ENCODE data around the gene HEG1. TPM values are rescaled to one million over a fixed set of nuclear protein-coding genes. Genes with fewer than 3 reads are reported as not detected.
A peak's percentile ranks its signal among the peaks of the same experiment; 100 is the strongest.

The HEG1 gene
- total and polyA plus RNA-seq, 8 donors, result 2.3 to 56.9 (median 21.5) TPM

DNA sequence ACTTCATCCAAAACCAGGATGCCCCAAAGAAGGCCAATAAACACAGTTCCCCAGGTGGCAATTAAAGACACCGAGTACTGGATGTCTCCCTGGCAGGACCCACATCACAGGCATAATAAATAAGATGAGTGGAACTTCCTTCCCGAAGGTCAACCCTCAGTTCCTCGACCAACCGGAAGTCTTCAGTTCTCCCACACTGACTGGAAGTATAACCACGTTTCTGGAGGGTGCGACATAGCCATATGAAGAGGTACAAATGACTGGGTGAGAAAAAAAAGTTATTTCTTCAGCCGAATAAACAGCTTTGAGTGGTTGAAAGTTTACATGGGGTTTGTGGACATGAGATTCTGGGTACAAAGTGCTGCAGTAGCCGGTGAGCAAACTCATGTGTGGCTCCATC, 86.6 kb downstream of the HEG1 start:
- peak overlapping the region in 1 of 5 donors; percentile 23 for H3K27ac ChIP-seq
- no peaks in the 10 kb centered on the region for H3K9me3 ChIP-seq
- H3K36me3 ChIP-seq, result peaks cover 0 to 47% (median 41%) of the 10 kb centered on the region in 4 donors
- no peak for TF ChIP-seq POLR2AphosphoS5 (IDR thresholded peaks at IDR 0.05)
- TF ChIP-seq POLR2A (IDR thresholded peaks at IDR 0.05), result no peak
- no peak for TF ChIP-seq CTCF (IDR thresholded peaks at IDR 0.05)
- no peak for TF ChIP-seq EP300 (IDR thresholded peaks at IDR 0.05)
- no peak for DNase-seq
- WGBS, 5 donors, result 75 to 85% (median 79%) methylated on average over 8 of the region's 8 CpGs
- no peaks in the 10 kb centered on the region for H3K27me3 ChIP-seq
- H3K4me1 ChIP-seq, result peaks cover 6 to 37% (median 21%) of the 10 kb centered on the region in 4 donors
- no peak overlapping the region for H3K4me3 ChIP-seq
- intact Hi-C loops (cut with DNase I; ENCODE audit: low total_unique reads), result no loop called here

DNA sequence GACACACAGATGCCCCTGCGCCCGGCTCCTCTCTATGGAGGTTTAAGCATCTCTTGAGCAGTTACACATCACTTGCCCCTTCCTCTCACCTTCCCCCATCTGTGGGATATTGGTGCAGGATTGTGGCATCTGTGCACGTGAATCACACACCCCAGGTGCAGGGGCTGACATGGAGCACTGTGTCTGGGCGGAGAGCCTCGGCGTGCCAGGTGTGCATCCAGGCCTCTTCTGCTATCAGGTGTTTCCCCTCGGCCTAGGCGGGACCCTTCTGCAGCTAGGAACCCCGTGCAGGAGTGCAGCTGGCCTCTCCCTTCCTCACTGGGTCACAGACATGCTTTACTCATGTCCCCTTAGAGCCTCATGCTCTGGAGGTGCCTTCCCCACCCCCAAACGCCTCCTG, 87.8 kb downstream of the HEG1 start:
- whole genome bisulfite sequencing, 5 donors, result 86 to 88% (median 88%) methylated on average over 10 of the region's 10 CpGs
- H3K27ac ChIP-seq, result peak overlapping the region in 3 of 5 donors; percentile 9 to 23 (median 9)
- no peaks in the 10 kb centered on the region for H3K27me3 ChIP-seq
- H3K36me3 ChIP-seq, result peaks cover 0 to 42% (median 33%) of the 10 kb centered on the region in 4 donors
- no peaks in the 10 kb centered on the region for H3K9me3 ChIP-seq
- DNase-seq, result no peak
- intact Hi-C loops (cut with DNase I; ENCODE audit: low total_unique reads), result no loop called here
- no peak for TF ChIP-seq POLR2AphosphoS5 (IDR thresholded peaks at IDR 0.05)
- TF ChIP-seq EP300 (IDR thresholded peaks at IDR 0.05), result no peak
- TF ChIP-seq POLR2A (IDR thresholded peaks at IDR 0.05), result no peak
- no peak for TF ChIP-seq CTCF (IDR thresholded peaks at IDR 0.05)
- no peak overlapping the region for H3K4me3 ChIP-seq
- H3K4me1 ChIP-seq, result peaks cover 6 to 33% (median 22%) of the 10 kb centered on the region in 4 donors

GRCh38 chr3:124966521-124967445, 89.0 kb downstream of the HEG1 start:
- 69 to 85% (median 81%) methylated on average over 4 to 7 of the region's 7 CpGs for WGBS, 5 donors
- no peak for DNase-seq
- intact Hi-C loops (cut with DNase I; ENCODE audit: low total_unique reads), result no loop called here
- H3K4me3 ChIP-seq, result no peak overlapping the region
- H3K27me3 ChIP-seq, result no peaks in the 10 kb centered on the region
- TF ChIP-seq POLR2A (IDR thresholded peaks at IDR 0.05) (no peak), POLR2AphosphoS5 (IDR thresholded peaks at IDR 0.05) (no peak), CTCF (IDR thresholded peaks at IDR 0.05) (no peak), EP300 (IDR thresholded peaks at IDR 0.05) (no peak)
- no peaks in the 10 kb centered on the region for H3K9me3 ChIP-seq
- peaks cover 0 to 31% (median 29%) of the 10 kb centered on the region in 4 donors for H3K36me3 ChIP-seq
- H3K27ac ChIP-seq, result peak overlapping the region in 2 of 5 donors; percentile 9 to 10
- H3K4me1 ChIP-seq, result peaks cover under 1 to 27% (median 12%) of the 10 kb centered on the region in 4 donors

DNA sequence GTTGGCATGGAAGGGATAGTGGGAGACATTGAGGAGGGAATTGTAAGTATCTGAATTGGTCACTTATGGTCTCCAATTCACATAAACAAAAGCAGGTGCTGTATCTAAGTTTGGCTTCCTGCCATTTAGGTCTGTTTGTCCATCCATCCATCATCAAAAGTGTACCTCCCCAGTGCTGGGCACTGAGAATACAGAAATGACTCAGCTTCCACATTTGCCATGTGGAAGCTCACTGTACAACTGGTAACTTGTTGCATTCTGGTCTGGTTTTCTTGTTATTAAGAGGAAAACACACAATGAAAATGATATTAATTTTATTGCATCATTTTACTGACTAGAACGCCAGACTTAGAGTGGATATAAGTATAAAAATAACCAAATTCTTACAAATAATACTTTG, 90.4 kb downstream of the HEG1 start:
- Histone ChIP-seq H3K4me1 (peaks cover 0 to 27% (median 12%) of the 10 kb centered on the region in 4 donors), H3K27me3 (no peaks in the 10 kb centered on the region), H3K9me3 (no peaks in the 10 kb centered on the region), H3K4me3 (no peak overlapping the region), H3K27ac (no peak overlapping the region), H3K36me3 (peaks cover 0 to 24% (median 20%) of the 10 kb centered on the region in 4 donors)
- DNase-seq, result peak in 1 of 2 donors; percentile 13
- intact Hi-C loops (cut with DNase I; ENCODE audit: low total_unique reads), result no loop called here
- TF ChIP-seq POLR2A (IDR thresholded peaks at IDR 0.05) (no peak), POLR2AphosphoS5 (IDR thresholded peaks at IDR 0.05) (no peak), CTCF (IDR thresholded peaks at IDR 0.05) (no peak), EP300 (IDR thresholded peaks at IDR 0.05) (no peak)
- WGBS, 5 donors, result 87 to 98% (median 89%) methylated on average over 1 of the region's 1 CpG

Measured in stomach (tissue), 9 donors.